ENCODE data around the gene SMOC2. TPM values are rescaled to one million over a fixed set of nuclear protein-coding genes. Genes with fewer than 3 reads are reported as not detected.

SMOC2 gene
- polyA plus RNA-seq, 1 donor (not counting 4 experiments of a cell fraction or from before 2014, with no cell fraction given) = 1.1 TPM

- no peaks in the 10 kb centered on the region for H3K27me3 ChIP-seq (ENCODE audit: control insufficient read depth, extremely low read depth, insufficient read depth, low read length)
- H4K20me1 ChIP-seq (ENCODE audit: control insufficient read depth, extremely low read depth, insufficient read depth, low read length) = no peaks in the 10 kb centered on the region
- H3K27ac ChIP-seq (ENCODE audit: control insufficient read depth, insufficient read depth, low read length) = no peak overlapping the region
- no peak for FAIRE-seq
- TF ChIP-seq, protein P1, sequence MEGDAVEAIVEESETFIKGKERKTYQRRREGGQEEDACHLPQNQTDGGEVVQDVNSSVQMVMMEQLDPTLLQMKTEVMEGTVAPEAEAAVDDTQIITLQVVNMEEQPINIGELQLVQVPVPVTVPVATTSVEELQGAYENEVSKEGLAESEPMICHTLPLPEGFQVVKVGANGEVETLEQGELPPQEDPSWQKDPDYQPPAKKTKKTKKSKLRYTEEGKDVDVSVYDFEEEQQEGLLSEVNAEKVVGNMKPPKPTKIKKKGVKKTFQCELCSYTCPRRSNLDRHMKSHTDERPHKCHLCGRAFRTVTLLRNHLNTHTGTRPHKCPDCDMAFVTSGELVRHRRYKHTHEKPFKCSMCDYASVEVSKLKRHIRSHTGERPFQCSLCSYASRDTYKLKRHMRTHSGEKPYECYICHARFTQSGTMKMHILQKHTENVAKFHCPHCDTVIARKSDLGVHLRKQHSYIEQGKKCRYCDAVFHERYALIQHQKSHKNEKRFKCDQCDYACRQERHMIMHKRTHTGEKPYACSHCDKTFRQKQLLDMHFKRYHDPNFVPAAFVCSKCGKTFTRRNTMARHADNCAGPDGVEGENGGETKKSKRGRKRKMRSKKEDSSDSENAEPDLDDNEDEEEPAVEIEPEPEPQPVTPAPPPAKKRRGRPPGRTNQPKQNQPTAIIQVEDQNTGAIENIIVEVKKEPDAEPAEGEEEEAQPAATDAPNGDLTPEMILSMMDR (optimal IDR thresholded peaks at IDR 0.05 in 1 of 3, IDR thresholded peaks at IDR 0.05 in 1 of 3, conservative IDR thresholded peaks at IDR 0.05 in 1 of 3; ENCODE audit: extremely low read depth in 1 of 3, insufficient read depth in 2 of 3, low read length in 3 of 3) = no peak
- TF ChIP-seq EZH2 (IDR thresholded peaks at IDR 0.05; ENCODE audit: low read length) = no peak
- DNase-seq (ENCODE audit: low read depth, low spot score) = no peak
- H3K79me2 ChIP-seq (ENCODE audit: control insufficient read depth, insufficient read depth, low read length) = no peaks in the 10 kb centered on the region
- H3K9ac ChIP-seq (ENCODE audit: control insufficient read depth, extremely low read depth, insufficient read depth, low read length) = no peak overlapping the region
- H3K4me2 ChIP-seq (ENCODE audit: control insufficient read depth, extremely low read depth, insufficient read depth, low read depth, low read length) = no peak overlapping the region
- no peaks in the 10 kb centered on the region for H3K4me1 ChIP-seq (ENCODE audit: control insufficient read depth, extremely low read depth, insufficient read depth, low read length)
- H3K4me3 ChIP-seq (ENCODE audit: control insufficient read depth in 2 of 3, extremely low read depth in 1 of 3, insufficient read depth in 2 of 3, low read depth in 1 of 3, low read length in 3 of 3) = no peak overlapping the region
- dilution Hi-C loops (cut with MboI; ENCODE audit: extremely low pct_ligation_motif_present, low sequenced_read_pairs) = no loop called here
- H3K9me1 ChIP-seq (ENCODE audit: control insufficient read depth, extremely low read depth, insufficient read depth, low read length) = no peaks in the 10 kb centered on the region
- H2AFZ ChIP-seq (ENCODE audit: control insufficient read depth, low read length) = no peak overlapping the region
- peaks cover 9% of the 10 kb centered on the region for H3K9me3 ChIP-seq (ENCODE audit: control insufficient read depth, low read depth, low read length)
- no peaks in the 10 kb centered on the region for H3K36me3 ChIP-seq (ENCODE audit: control insufficient read depth in 2 of 2, extremely low read depth in 1 of 2, insufficient read depth in 2 of 2, low read length in 2 of 2)
Observed at GRCh38 chr6:168559574-168560098, 118.7 kb downstream of the SMOC2 start.

GRCh38 chr6:168560126-168560525 is 119.1 kb downstream of the SMOC2 start:
- H3K36me3 ChIP-seq (ENCODE audit: control insufficient read depth in 2 of 2, extremely low read depth in 1 of 2, insufficient read depth in 2 of 2, low read length in 2 of 2) = no peaks in the 10 kb centered on the region
- H3K27me3 ChIP-seq (ENCODE audit: control insufficient read depth, extremely low read depth, insufficient read depth, low read length) = no peaks in the 10 kb centered on the region
- no peak overlapping the region for H3K9ac ChIP-seq (ENCODE audit: control insufficient read depth, extremely low read depth, insufficient read depth, low read length)
- no peaks in the 10 kb centered on the region for H3K79me2 ChIP-seq (ENCODE audit: control insufficient read depth, insufficient read depth, low read length)
- H3K9me1 ChIP-seq (ENCODE audit: control insufficient read depth, extremely low read depth, insufficient read depth, low read length) = no peaks in the 10 kb centered on the region
- DNase-seq (ENCODE audit: low read depth, low spot score) = no peak
- H4K20me1 ChIP-seq (ENCODE audit: control insufficient read depth, extremely low read depth, insufficient read depth, low read length) = no peaks in the 10 kb centered on the region
- H3K4me3 ChIP-seq (ENCODE audit: control insufficient read depth in 2 of 3, extremely low read depth in 1 of 3, insufficient read depth in 2 of 3, low read depth in 1 of 3, low read length in 3 of 3) = no peak overlapping the region
- no peak for FAIRE-seq
- H3K27ac ChIP-seq (ENCODE audit: control insufficient read depth, insufficient read depth, low read length) = no peak overlapping the region
- no peak overlapping the region for H3K4me2 ChIP-seq (ENCODE audit: control insufficient read depth, extremely low read depth, insufficient read depth, low read depth, low read length)
- H3K4me1 ChIP-seq (ENCODE audit: control insufficient read depth, extremely low read depth, insufficient read depth, low read length) = no peaks in the 10 kb centered on the region
- dilution Hi-C loops (cut with MboI; ENCODE audit: extremely low pct_ligation_motif_present, low sequenced_read_pairs) = no loop called here
- H3K9me3 ChIP-seq (ENCODE audit: control insufficient read depth, low read depth, low read length) = peaks cover 9% of the 10 kb centered on the region
- TF ChIP-seq, protein P1 (optimal IDR thresholded peaks at IDR 0.05 in 1 of 3, IDR thresholded peaks at IDR 0.05 in 1 of 3, conservative IDR thresholded peaks at IDR 0.05 in 1 of 3; ENCODE audit: extremely low read depth in 1 of 3, insufficient read depth in 2 of 3, low read length in 3 of 3) = no peak
- no peak for TF ChIP-seq EZH2 (IDR thresholded peaks at IDR 0.05; ENCODE audit: low read length)
- no peak overlapping the region for H2AFZ ChIP-seq (ENCODE audit: control insufficient read depth, low read length)
